HL-60/S4 treated with retinoic acid at 250 ng/mL for 4 days and 3 days (cell line): ENCODE measurements around the gene CMPK2.
"Not testable (repeated sequence)": the region's sequence is repeated elsewhere in the genome, so short reads cannot be mapped to it uniquely, and the experiment has no call there.

Experiments
- in situ Hi-C: fragments of 300-500 bp; cut with MboI; formaldehyde crosslinking; loops from 2 replicates; pipeline ENCODE4 v1.7.0; 2022; ENCODE audit warnings: low sequenced_read_pairs

Gene CMPK2

GRCh38 chr2:6880200-6880733, 14.6 kb upstream of the CMPK2 start:
- in situ Hi-C loops: no loop called here

- in situ Hi-C loops: no loop called here
Measured at GRCh38 chr2:6879011-6879410, 13.3 kb upstream of the CMPK2 start.

GRCh38 chr2:6878549-6878948, 12.8 kb upstream of the CMPK2 start:
- in situ Hi-C loops: no loop called here

- in situ Hi-C loops: no loop called here
Measured at GRCh38 chr2:6877402-6878304, 11.9 kb upstream of the CMPK2 start, which contains the start of gene RSAD2. RSAD2 (plus strand) TSS chr2:6877777; CDS start chr2:6877801, 24 bp downstream.

- in situ Hi-C loops: no loop called here
Measured at GRCh38 chr2:6876309-6876708, 10.6 kb upstream of the CMPK2 start.

GRCh38 chr2:6874032-6874431, 8.3 kb upstream of the CMPK2 start:
- in situ Hi-C loops: no loop called here

GRCh38 chr2:6872394-6872793, 6.7 kb upstream of the CMPK2 start:
- in situ Hi-C loops: no loop called here

- in situ Hi-C loops: no loop called here
Measured at GRCh38 chr2:6866982-6867381, 1.3 kb upstream of the CMPK2 start.

- in situ Hi-C loops: no loop called here
Measured at GRCh38 chr2:6866275-6866671, 566 bp upstream of the CMPK2 start.

GRCh38 chr2:6864923-6865345, 773 bp downstream of the CMPK2 start:
- in situ Hi-C loops: no loop called here

- in situ Hi-C loops: no loop called here
Measured at GRCh38 chr2:6864231-6864754, 1.4 kb downstream of the CMPK2 start.

GRCh38 chr2:6863792-6864191, 1.9 kb downstream of the CMPK2 start:
- in situ Hi-C loops: no loop called here

GRCh38 chr2:6860296-6860695, 5.4 kb downstream of the CMPK2 start:
- in situ Hi-C loops: no loop called here

- in situ Hi-C loops: not testable (repeated sequence)
Measured at GRCh38 chr2:6858466-6859027, 7.2 kb downstream of the CMPK2 start.

GRCh38 chr2:6856548-6856920, 9.2 kb downstream of the CMPK2 start:
- in situ Hi-C loops: no loop called here

- in situ Hi-C loops: no loop called here
Measured at GRCh38 chr2:6855860-6856547, 9.7 kb downstream of the CMPK2 start.

- in situ Hi-C loops: no loop called here
Measured at GRCh38 chr2:6854416-6854815, 11.3 kb downstream of the CMPK2 start.

- in situ Hi-C loops: no loop called here
Measured at GRCh38 chr2:6852195-6852594, 13.5 kb downstream of the CMPK2 start.

- in situ Hi-C loops: no loop called here
Measured at GRCh38 chr2:6846967-6847681, 18.6 kb downstream of the CMPK2 start.

GRCh38 chr2:6846540-6846939, 19.2 kb downstream of the CMPK2 start:
- in situ Hi-C loops: no loop called here

- in situ Hi-C loops: no loop called here
Measured at GRCh38 chr2:6845903-6846302, 19.8 kb downstream of the CMPK2 start.
